ENCODE results near the gene YTHDF1.

Gene YTHDF1

DNA sequence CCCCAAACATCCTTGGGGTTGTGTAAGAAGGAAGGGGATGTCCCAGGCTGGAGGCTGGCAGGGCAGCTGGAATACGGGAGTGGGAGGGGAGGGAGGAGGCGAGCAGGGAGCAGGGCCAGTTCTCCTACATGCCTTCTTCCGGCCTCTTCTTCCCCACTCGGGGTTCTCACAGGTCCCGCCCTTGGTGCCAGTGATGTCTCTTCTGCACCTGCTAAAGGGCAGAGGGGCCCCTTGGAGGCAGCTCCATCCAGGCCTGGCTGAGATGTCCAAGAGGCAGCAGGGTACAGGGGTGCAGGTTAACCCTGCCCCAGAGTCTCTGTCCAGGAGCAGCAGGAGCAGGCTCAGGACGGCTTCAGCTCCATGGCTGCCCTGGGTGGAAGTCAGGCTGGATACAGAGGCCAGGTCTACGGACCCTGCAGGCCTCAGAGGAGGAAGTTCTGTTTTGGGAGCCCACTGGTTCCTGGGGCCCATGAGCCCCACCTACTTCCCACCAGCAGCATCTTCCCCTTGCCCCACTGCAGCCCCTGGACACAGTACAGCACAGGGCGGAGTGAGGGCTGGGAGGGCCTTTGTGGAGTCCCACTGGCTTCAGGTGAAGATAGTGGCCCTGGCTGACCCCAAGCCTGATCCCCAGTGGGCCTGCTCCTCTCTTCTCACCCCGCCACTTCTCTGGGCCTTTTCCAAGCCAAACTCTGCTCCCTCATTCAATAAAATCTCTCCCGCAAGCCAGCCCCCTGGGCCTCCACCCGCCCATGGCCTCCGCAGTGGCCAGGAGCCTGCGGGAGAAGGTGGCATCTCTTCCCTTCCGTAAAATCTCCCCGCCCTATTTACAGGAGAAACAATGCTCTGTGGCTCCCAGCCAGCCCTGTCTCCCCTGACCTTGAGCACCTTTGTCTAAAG, 60.4 kb downstream of the YTHDF1 start:
- DNase-seq (ENCODE audit: low read depth), result no peak

DNA sequence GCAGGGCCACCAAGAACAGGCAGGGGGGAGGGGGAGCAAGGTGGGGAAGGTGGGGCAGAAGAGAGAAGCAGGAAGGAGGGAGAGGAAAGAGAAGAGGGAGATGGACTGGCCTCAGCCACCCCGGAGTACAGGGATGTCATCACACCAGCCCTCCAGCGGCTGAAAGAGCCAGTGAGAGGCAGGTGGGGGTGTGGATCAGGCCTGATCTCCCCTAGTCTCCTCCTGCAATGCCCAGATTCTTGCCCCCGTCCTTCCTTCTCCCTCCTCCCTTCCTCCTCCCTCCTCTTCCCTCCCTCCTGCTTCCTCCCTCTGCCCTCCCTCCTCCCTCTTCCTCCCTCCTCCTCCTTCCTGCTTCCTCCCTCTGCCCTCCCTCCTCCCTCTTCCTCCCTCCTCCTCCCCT, 61.5 kb downstream of the YTHDF1 start:
- DNase-seq (ENCODE audit: low read depth), result no peak

- DNase-seq (ENCODE audit: low read depth), result no peak
These were observed 62.4 kb downstream of the YTHDF1 start for GRCh38 chr20:63153254-63154221.

DNA sequence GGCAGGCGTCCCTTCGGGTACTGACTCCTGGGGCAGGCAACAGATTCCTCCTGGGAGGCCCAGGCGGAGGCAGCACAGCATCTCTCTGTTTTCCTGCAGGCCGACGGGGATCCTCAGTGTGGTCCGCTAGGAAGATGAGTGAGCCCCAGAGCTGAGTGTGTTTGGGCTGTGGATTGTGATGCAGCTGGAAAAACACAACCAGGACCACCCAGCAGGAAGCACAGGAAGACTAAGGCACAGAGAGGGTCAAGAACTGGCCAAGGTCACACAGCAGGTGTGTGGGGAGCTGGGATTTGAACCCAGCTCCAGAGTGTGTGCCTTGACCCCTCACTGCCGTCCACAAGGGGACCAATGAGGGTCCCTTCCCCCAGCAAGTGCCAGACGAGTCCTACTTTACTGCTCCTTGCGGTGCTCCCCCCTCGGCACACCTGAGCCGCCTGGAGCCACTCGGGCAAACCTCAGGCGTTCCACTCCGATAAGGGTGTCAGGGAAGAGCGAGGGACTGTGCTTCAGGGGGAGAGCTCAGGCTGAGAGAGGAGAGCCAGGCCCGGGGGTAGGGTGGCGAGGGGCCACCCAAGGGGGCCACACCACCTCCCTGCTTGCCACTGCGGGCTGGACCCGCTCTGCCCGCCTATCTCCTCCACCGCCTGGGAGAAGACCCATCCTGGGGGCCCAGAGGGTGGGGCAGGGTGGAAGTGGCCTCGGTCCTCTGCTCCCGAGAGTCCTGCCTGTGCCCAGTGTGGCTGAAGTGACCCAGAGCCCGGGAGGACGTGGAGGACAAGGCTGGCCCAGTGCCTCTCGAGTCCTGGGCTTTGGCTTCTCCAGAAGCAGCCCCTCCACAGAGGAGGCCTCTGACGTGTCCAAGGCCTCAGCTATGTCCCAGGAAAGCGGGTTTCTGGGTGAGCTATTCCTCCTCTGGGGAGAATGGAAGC, 63.3 kb downstream of the YTHDF1 start:
- no peak for DNase-seq (ENCODE audit: low read depth)

DNA sequence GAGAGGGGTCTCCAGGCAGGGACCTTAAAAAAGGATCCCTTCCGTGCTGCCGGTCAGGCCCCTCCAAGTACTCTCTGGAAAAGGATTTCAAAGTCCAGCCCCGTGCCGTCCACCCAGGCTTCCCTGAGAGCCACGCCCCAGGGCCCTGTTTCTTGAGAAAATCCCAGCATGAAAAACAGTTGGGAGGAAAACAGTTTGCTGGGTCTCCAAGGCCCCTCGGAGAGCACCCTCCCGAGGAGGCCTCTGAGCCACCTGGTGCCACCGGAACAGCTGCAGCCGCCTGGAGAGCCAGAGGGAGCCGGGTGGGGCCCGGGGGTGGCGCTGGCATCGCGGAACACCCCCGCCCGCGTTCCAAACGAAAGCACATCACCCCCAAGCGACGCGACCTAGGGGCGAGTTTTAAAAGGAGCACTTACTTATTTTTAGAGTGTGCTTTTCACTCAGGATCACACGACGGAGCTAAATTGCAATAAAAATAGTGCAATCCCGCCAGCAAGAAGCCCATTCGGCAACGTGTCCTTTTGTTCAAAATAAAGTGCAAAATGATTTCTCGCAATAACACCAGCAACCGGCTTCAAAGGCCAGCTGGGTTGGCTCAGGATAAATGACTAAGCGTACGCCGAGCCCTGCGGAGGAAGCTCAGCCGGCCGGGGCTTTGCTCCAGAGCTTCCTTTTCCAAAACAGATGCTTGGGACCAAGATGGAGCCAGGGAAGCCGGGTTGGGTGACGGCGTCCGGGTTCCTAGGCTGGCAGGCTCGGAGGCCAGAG, 64.2 kb downstream of the YTHDF1 start:
- DNase-seq (ENCODE audit: low read depth), result no peak

- DNase-seq (ENCODE audit: low read depth), result no peak
These were observed 64.9 kb downstream of the YTHDF1 start for GRCh38 chr20:63150911-63151531.

- no peak for DNase-seq (ENCODE audit: low read depth)
These were observed 65.5 kb downstream of the YTHDF1 start for GRCh38 chr20:63150391-63150898.

GRCh38 chr20:63149531-63150192, 66.3 kb downstream of the YTHDF1 start:
- DNase-seq (ENCODE audit: low read depth), result no peak

- DNase-seq (ENCODE audit: low read depth), result no peak
These were observed 67.2 kb downstream of the YTHDF1 start for GRCh38 chr20:63148696-63149095.

DNA sequence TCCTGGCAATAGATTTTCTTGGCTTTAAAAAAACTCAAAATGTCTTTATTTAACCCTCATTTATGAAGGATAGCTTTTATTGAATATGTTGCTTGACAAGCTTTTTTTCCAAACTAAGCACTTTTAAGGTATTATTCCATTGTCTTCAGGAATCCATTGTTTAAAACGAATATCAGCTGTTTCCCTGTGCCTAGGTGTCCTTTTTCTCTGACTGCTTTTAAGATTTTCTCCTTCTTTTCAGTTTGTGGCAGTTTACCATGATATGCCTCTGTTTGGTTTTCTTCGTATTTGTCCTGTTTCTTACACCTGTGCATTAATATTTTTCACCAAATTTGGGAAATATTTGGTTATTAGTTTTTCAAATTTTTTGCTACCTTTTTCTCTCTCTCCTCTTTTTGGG, 68.4 kb downstream of the YTHDF1 start:
- no peak for DNase-seq (ENCODE audit: low read depth)
